Stimulated activated CD4-positive, alpha-beta T cell treated with anti-CD3 and anti-CD28 coated beads, Interleukin-12 subunit alpha, Interleukin-12 subunit beta, amount 100 ng/mL, for 4 hours (primary cell): ENCODE measurements around the gene PCYT2.

Experiments
- DNase-seq: peaks from one replicate; pipeline ENCODE4 v3.0.0-alpha.2; 2020

The PCYT2 gene

DNA sequence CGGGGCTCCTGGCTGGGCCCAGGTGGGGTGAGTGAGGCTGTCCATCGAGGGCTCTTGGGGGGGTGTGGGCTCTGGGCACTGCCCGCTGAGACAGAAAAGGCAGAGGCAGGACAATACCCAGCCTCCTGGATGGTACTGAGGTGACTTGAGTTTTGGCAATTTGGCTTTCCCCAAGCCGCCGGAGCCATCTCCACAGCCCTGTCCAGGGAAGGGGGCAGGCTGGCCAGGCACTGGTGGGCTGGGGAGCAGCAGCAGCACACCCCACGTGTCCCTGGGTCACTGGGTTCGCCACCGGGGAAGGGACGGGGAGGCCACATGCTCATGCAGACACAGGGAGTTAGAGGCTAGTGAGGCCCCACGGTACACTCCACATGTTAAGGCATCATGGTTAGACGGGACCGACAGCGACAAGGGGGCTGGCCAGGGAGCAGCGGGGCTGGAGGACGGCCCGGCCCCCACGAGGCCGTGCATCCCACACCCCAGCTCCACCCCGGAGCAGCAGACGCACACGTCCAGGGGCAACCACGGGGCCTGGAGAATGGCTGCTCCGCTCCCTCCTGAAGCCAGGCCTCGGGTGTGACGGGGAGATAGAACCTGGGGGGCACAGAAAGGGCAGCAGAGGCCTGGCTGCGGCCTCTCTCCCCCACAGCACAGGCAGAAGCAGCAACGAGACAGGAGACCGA, 43.1 kb downstream of the PCYT2 start:
- DNase-seq: peak; percentile 23

- peak; percentile 40 for DNase-seq
Observed at GRCh38 chr17:81867170-81867990, 43.8 kb downstream of the PCYT2 start.

DNA sequence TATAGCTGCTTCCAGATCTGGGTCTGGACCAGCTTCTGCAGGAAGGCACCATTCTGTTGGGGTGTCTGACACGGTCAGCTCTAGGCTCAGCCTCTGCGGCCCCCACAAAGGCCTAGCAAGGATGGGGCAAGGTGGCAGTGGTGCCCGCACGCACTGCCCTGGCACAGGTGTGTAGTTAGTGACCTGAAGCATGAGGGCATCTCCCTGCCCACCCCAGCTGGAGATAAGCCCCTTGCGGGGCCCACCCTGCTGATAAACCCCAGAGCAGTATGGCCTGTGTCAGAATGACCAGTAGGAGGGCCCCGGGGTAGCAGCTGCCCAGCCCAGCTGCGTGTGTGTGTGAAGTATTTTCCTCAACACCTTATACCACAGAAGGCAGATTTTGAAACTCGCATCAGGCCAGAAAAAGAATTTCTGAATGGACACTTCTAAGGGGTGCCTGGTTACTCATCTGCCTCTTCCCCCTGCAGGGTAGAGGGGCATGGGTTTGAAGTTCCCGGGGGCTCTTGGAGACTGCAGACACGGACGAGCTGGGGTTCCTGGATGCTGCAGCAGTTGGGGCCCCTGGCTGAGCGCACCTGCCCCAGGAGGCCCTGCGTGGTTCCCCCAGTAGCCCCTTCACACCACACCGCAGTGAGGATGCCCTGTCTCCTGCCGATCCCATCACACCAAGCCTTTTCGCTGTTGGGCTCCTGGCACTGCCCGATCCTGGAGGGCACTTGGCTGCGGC, 44.6 kb downstream of the PCYT2 start:
- peak; percentile 19 for DNase-seq

- DNase-seq: no peak
Observed at GRCh38 chr17:81865733-81866439, 45.3 kb downstream of the PCYT2 start.

DNA sequence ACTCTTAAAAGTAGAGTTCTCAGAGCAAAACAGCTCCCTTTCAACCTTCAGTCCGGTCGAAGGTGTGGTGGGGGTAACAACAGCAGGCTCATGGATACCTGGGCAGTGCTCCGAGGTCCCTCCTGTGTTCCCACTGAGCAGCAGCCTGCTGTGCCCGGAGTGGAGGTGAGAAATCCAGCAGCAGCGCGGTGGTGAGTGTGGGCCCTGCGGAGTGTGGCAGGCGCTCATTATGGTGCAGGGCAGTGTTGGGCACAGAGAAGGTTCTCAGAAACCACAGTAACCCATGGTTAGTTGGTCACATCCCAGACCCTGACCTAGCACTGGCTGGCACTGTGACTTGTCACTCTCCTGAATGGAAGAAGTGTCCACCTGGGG, 45.9 kb downstream of the PCYT2 start:
- no peak for DNase-seq

- no peak for DNase-seq
Observed at GRCh38 chr17:81863833-81864768, 47.1 kb downstream of the PCYT2 start.

GRCh38 chr17:81863123-81863675, 48.0 kb downstream of the PCYT2 start:
- DNase-seq: no peak

DNA sequence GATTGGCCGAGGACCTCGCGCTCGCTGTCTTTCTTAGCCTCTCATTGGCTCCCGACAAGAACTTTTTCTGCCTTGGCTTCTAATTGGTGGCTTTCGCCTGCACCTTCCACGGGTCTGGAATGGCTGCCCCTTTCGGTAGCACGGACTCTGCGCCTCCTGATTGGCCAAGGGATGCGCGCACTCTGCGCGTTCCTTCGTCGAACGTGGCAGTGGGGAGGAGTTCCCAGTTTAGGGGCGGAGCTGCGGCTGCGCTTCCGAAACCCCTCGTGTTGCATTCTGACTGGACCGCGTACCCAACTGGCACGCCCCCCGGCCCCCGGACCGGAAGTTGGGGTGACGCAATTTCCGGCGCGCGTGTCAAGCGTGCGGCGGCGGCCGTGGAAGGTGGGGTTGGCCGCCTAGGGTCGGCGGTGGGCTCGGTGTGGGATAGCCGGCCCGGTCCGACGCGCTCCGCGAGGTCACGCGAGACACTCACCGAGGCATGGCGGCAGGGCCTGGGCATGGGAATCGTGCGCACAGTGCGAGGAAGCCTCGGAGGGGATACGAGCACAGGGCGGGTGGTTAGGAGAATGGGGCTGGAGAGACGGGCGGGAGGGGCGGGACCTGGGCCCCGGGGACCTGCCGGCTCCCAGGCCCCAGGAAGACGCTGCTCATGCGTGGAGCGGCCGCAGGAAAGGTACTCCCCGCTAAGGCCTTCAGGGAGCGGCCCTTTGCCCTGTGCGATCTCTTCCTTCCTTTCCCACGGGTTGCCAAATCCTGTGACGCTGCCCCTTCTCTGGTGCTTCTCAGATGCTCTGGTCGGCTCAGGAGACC, 50.2 kb downstream of the PCYT2 start:
- peak; percentile 99 for DNase-seq

DNA sequence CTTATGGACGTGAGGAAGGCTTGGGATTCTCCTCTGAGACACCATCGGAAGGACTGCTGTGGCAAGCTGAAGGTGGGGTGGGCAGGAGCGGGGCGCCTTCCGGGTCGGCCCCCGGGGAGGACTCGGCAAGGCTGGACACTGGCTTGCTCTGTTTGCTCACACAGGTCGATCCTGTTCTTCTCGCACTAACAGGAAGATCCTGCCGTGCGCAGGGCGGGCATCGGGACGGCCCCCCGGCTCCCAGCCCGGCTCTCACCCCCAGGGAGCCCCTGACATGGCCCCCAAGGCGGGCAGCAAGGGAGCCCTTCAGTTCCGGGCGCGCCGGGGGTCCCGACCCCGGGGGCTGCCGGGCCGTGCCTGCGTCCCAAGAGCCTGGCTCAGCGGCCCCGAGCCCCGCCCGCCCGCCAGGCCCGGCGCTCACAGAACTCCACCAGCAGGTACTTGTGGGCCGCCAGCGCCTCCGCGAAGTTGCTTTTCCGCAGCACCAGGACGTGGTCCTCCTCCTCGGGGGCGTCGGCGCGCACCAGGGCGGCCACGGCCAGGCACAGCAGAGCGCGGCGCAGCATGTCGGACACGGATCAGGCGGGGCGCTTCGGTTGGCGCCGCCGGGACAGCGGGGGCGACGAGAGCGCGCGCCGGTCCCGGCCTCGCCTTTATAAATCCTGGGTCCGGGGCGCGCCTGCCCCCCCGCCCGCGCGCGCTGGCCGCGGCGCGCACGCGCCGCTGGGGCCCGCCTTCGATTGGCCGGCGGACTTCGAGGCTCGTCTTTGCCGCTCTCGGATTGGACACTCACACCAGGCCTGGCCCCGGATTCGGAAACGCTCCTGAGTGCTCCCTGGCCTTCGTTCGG, 51.1 kb downstream of the PCYT2 start, which contains the start of gene P4HB:
Gene P4HB (minus strand): TSS at position 630 of the 850 bp plus-strand sequence. CDS start 64 bp downstream, at position 566.
- peak; percentile 21 for DNase-seq

GRCh38 chr17:81858967-81859905, 52.0 kb downstream of the PCYT2 start:
- DNase-seq: no peak

GRCh38 chr17:81858170-81858966, 52.8 kb downstream of the PCYT2 start:
- DNase-seq: no peak

DNA sequence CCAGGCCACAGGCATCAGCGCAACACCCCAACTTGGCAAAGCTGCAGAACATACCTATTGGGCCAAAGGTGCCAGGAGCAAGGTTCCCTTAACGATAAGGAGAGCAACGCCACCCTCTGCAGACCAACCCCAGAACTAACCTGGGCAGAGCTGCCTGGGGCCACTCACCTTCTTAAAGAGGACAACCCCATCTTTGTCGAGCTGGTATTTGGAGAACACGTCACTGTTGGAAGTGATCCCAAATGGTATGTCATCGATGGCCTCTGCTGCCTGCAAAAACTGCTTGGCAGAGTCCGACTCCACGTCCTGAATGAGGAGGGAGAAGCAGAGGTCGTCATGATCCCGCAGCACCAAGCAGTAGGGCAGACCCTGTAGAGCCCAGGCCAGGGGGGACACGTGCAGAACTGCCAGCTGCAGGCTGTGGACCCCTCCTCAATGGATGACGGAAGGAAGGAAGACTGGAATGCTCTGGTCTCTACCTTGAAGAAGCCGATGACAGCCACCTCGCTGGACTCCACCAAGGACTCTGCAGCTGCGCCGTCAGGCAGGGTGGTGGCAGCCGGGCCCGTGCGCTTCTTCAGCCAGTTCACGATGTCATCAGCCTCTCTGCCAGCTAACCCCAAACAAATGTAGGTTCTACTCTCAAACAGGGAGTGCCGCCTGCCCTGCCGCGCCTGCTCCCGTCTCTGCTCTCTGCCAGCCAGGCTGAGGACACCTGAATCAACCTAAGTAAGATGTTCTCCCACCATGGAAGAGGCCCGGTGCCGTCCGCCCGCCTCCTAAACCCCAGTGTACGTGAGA, 56.0 kb downstream of the PCYT2 start:
- DNase-seq: no peak

DNA sequence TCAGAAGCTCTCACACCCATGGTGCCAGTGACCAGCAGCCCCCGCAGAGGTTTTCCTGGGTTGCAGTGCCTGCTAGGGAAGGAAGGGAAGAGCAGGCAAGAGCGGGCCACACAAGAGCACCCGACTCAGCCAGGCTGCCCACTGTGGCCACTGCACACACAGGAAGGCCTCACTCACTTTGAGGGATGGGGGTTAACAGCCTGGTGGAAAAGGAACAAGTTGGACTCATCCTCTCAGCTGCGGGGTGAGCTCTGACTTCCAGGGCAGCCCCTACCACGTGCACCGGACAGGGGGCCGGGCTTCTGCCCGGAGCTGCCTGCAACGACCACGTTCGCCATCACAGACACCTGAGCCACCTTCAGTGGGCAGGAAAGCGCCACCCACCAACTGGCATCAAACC, 59.0 kb downstream of the PCYT2 start:
- no peak for DNase-seq

DNA sequence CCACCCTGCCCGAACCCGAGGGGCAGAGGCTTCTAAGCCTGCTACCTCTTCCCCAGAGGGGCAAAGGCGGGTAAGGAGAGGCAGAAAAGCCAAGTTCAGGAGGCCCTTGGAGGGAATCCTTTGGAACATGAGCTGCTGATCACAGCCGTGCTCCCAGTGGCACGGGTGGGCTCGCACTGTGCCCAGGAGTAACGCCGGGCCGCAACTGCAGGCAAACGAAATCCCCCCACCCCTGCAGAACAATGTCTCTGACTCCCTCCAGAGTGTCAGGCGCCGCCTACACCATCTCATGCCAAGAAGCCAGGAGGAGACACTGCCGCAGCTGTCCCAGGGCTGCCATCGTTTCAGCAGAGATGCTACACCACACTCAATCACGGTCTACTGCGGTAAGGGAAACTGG, 59.8 kb downstream of the PCYT2 start:
- no peak for DNase-seq
